HG03045 (cell line): ENCODE data around the gene ATP6V1G2.

Experiments
- ATAC-seq: cut with Tn5 transposase; IDR thresholded peaks from one replicate; pipeline ENCODE4 v1.9.1; 2021; ENCODE audit warnings: mild to moderate bottlenecking, moderate library complexity; ENCODE audit not compliant: unreplicated experiment

Gene ATP6V1G2

GRCh38 chr6:31548544-31548873, 2.1 kb upstream of the ATP6V1G2 start:
- ATAC-seq = no peak

GRCh38 chr6:31547727-31548543, 1.5 kb upstream of the ATP6V1G2 start:
- ATAC-seq = no peak

- peak; percentile 74 for ATAC-seq
These were observed 734 bp upstream of the ATP6V1G2 start, which contains the start of gene NFKBIL1 for GRCh38 chr6:31546958-31547726. TSS of gene NFKBIL1 (plus strand) at chr6:31547608. CDS start at chr6:31547695, 87 bp downstream.

- no peak for ATAC-seq
These were observed 1.1 kb downstream of the ATP6V1G2 start for GRCh38 chr6:31545291-31545690.

GRCh38 chr6:31544676-31545075, 1.7 kb downstream of the ATP6V1G2 start:
- ATAC-seq = no peak

- ATAC-seq = no peak
These were observed 2.8 kb downstream of the ATP6V1G2 start for GRCh38 chr6:31543639-31544038.

- ATAC-seq = peak; percentile 67
These were observed 4.5 kb downstream of the ATP6V1G2 start, which contains the start of gene DDX39B for GRCh38 chr6:31541658-31542521. TSS of gene DDX39B (minus strand) at chr6:31542003. CDS start at chr6:31540532, 1,471 bp downstream.

GRCh38 chr6:31541059-31541657, 5.2 kb downstream of the ATP6V1G2 start:
- no peak for ATAC-seq

GRCh38 chr6:31540640-31541039, 5.8 kb downstream of the ATP6V1G2 start:
- no peak for ATAC-seq

GRCh38 chr6:31538805-31539400, 7.5 kb downstream of the ATP6V1G2 start:
- no peak for ATAC-seq

- ATAC-seq = no peak
These were observed 10.7 kb downstream of the ATP6V1G2 start for GRCh38 chr6:31535538-31536324.

- no peak for ATAC-seq
These were observed 11.8 kb downstream of the ATP6V1G2 start for GRCh38 chr6:31534521-31535040.

GRCh38 chr6:31534011-31534410, 12.4 kb downstream of the ATP6V1G2 start:
- no peak for ATAC-seq

- no peak for ATAC-seq
These were observed 13.0 kb downstream of the ATP6V1G2 start for GRCh38 chr6:31533455-31533841.

GRCh38 chr6:31532644-31533454, 13.6 kb downstream of the ATP6V1G2 start:
- ATAC-seq = no peak

GRCh38 chr6:31531771-31532643, 14.4 kb downstream of the ATP6V1G2 start:
- no peak for ATAC-seq

GRCh38 chr6:31531162-31531561, 15.2 kb downstream of the ATP6V1G2 start:
- no peak for ATAC-seq
